NT2/D1 (cell line): ENCODE results near the gene IPPK.

Experiments
- YY1 ChIP-seq: IDR thresholded peaks from 2 replicates; pipeline ENCODE4 v1.6.1; 2011; ENCODE audit not compliant: insufficient read length, insufficient read depth
- ZNF274 ChIP-seq: IDR thresholded peaks from 2 replicates; pipeline ENCODE4 v1.6.1; 2011; ENCODE audit warnings: mild to moderate bottlenecking, low read depth, low read length

DNA sequence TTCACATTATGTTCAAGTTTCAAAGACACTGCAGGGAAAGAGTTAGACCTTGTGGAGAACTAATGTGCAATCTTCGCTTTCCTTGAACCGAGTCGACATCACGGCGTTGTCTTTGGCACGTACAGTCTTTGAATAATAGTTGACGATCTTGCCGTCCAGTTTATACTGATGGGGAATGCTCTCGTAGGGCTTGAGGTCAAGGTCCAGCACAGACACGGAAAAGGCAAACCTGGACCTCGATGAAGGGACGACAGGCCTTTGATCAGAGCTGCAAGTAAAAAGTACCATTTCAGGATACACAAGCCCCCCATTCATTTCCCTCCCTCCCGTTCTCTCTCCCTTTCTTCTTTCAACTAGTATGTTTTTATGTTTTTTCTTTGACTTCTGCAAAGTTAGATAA, 54.1 kb downstream of the IPPK start:
- TF ChIP-seq YY1 (no peak), ZNF274 (no peak)
